ENCODE data around the gene TRIM46.
"Not testable (repeated sequence)": the region's sequence is repeated elsewhere in the genome, so short reads cannot be mapped to it uniquely, and the experiment has no call there.

The TRIM46 gene

DNA sequence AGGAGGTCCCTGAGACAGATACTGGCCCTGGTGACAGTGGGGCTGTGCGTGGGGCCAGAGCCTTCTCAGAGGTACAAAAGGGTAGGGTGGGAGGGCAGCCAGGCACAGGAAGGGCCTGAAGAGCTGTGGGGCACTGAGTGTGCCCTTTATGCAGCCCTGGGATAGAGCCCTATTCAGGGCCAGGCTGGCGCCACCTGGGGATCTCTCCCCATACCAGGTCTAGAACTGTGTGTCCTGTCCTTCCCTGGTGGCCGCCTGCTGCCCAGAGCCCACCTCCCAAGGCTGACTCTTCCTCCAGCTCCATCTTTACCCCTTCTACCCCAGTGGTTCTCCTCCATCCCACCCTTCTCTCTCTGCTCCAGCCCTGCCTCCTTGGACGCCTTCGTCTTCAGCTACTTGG, 59.9 kb downstream of the TRIM46 start:
- not testable (repeated sequence) for DNase-seq
